Stimulated activated CD4-positive, alpha-beta T cell treated with anti-CD3 and anti-CD28 coated beads, Interleukin-12 subunit alpha, Interleukin-12 subunit beta, amount 100 ng/mL, for 24 hours (primary cell): ENCODE measurements around the gene PDE4D.

Source experiments
- DNase-seq, 2 experiments: peaks; one replicate each; pipeline ENCODE4 v3.0.0-alpha.2; 2020; ENCODE audit warnings: low read depth in 2 of 2

Gene PDE4D

DNA sequence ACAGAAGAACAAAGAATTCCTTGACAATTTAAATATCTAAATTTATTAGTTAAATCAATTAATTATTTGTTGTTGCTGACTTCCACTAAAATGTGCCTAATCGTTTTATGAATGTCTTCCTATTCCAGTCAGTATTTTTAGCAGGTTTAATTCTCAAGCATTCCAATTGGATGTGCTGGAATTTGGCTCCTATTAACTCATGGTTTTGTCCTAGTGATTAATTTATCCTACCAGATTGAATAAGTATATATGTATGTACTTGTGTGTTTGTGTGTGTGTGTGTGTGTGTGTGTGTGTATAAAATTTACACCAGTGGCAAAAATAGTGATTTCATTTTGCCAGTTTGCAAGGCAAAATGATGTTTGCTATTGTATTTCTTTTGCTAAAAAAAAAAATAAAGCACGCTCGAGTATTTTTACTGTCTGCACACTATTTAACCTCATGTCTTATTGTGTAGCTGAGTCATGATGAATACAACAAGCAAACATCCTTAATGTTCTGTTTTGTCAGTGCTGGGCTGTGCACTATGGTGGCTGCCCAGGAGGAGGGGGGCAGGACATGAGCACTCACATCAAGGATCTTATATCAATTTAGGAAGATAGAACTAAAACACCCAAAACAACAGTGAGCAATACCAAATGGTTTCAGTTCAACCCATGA lies 375.5 kb downstream of the PDE4D start:
- DNase-seq: no peak

DNA sequence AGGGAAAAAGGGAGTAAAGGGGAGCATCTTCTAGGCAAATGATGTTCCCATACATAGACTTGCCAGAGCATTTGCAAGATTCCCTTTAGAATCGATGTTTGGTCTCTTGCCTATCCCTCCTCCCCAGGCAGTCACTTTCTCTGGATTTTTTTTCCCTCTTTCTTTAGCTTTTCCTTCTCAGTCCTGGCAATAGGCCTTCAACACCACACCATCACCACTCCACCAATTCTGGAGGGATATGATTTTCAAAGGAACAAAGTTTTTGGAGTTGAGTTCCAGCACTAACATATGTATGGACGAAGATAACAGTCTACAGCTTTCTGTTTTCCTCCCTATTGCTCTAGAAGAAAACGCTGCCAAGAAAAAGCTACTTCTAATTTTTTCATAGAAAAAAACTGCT lies 377.4 kb downstream of the PDE4D start:
- DNase-seq: no peak

DNA sequence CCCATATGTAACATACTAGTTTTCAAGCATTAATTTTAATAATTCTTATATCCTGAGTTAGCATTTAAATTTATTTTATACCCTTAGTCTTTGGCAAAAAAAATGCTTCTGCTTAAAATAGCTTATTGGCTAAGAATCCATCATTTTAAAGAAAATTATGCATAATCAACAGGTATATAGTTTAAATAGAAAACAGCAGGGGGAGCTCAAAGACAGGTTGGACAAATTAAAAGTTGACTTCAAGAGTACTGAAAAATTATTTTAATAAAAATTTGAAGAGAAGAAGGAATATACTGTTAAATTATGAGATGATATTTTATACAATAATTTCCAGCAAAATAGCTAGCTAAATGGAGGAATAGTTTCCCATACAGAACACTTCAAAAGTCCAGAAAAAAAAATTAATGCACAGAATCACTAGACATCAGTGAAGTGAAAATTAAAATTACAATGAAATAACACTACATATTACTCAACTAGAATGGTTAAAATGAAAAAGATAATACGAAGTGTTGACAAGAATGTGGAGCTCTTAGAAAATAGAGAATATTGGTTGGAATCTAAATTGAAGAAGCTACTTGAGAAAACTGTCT lies 387.1 kb downstream of the PDE4D start:
- DNase-seq: no peak

DNA sequence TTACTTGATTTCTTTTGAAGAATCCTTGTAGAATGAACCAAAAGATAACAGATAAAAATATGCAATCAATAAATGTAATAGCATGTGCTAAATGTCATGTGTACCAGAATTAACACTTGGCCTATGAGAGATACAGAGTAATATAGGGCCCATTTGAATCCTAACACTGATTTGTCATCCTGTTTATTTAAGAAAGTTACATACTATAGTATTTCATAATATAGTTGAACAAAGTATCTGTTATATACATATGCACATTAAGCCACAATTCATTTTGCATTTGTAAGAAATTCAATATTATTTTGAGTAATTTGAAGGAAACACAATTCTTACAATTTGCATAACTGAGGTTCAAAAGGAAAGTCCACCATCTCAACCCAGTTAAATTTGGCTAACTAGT lies 389.5 kb downstream of the PDE4D start:
- DNase-seq: no peak

DNA sequence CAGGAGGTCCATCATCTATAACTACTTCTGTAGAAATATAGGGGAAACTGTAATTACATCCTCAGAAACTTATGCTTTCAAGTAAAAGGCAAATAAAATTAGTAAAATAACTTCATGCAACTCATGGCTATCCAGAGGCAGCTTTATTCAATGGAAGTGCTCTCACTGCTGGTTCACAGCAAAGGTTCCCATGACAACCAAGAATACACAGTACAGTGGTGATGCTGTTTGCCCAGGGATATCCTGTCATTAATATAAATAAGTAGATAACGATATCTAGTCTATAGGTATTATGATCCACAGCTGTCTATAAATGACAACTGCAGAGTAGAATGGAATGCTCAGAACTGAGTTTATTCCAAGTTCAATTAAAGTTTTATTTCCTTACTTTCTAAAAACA lies 390.3 kb downstream of the PDE4D start:
- no peak for DNase-seq

DNA sequence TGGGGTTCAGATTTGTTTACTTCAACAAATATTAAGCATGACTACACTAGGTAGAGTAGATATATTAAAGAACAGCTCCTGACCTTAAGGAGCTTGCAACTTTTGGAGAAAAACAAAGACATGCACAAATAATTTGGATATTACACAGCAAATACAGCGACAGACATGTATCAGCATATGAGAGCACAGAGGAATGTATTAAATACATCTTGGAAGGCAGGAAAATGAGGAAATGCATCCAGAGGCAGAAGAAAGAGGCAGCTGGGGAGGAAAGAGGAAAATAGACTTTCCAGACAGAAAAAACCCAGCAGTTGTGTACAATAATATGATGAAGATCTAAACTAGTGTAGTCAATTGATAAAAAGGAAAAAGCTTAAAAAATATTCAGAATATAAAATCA lies 392.2 kb downstream of the PDE4D start:
- no peak for DNase-seq

DNA sequence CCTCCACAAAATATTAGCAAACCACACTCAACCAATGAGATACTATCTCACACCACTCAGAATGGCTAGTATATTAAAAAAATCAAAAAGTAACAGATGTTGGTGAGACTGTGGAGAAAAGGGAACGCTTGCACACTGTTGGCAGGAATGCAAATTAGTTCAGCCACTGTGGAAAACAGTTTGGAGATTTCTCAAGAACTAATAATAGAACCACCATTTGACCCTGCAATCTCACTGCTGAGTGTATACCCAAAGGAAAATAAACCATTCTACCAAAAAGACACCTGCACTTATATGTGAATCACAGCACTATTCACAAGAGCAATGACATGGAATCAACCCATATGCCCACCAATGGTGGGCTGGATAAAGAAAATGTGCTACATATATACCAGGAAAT lies 393.5 kb downstream of the PDE4D start:
- no peak for DNase-seq

DNA sequence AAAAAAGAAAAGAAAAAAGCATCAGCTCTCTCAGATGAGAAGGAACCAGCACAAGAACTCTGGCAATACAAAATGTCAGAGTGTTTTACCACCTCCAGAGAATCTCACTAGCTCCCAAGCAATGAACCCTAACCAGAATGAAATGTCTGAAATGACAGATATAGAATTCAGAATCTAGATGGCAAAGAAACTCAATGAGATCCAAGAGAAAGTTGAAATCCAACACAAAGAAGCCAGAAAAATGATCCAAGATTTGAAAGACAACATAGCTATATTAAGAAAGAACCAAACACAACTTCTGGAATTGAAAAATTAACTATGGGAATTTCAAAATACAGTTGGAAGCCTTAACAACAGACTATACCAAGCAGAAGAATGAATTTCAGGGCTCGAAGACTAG lies 396.3 kb downstream of the PDE4D start:
- DNase-seq: no peak

DNA sequence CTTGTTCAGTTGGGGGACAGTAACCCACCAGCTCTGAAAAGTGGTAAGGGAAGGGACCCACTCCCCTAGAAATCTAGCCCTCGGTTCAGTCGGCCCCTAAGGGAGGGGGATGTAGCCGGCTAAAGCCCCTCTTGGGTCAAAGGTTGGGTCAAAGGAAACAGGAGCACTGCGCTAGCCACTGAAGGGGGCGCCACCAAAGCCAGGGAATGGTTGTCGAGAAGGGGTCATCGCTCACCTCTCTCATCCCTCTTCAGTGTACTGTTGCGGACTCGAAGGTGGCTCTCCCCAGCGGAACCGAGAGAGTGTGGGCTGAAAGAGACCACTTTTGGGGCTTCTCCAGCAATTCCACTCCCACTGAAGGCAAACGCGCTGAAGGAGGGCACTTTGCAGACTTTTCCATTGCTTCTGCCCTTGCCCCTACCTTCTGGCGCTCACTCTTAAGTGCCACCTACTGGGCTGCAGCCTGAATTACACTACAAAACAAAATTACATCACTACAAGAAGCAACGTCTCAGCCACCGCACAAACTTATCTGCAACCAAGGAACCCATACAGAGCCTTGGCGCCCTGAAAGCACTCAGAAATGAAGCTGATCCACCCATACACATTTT lies 396.9 kb downstream of the PDE4D start:
- DNase-seq: no peak

DNA sequence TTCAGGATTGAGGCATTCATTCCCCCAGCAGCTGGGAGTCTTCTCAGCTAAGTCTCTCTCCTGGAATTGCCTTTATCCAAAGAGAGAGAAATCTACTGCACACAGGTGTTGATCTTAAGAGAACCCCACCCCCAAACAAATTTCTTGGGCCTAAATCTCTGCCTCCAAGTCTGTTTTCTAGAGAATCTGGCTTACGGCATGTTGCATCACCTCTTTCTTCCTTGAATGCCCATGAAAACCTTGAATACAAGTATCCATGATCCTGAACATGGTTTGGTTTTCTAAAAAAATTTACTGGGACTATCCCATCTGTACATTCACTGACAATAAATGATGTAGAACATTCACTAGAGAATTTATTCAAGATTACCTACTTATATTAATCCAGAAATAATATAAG lies 401.6 kb downstream of the PDE4D start:
- no peak for DNase-seq

DNA sequence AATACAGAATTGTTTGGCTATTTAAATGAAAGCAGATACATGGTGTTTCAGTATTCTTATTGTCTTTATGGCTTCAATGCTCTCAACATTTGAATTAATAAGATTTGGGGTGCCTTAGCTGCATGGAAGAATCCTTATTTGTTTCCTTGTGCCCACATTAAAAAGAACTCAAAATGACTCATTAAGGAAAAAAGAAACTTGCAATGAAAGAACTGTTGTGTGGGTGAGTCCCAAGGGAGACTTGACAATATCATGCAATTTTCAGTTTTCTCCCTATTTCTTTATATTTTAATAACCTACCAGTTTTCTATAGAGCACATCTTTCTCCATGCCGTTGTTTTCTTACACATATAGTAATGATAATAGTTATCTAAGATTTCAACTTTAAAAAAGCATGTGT lies 404.0 kb downstream of the PDE4D start:
- no peak for DNase-seq

DNA sequence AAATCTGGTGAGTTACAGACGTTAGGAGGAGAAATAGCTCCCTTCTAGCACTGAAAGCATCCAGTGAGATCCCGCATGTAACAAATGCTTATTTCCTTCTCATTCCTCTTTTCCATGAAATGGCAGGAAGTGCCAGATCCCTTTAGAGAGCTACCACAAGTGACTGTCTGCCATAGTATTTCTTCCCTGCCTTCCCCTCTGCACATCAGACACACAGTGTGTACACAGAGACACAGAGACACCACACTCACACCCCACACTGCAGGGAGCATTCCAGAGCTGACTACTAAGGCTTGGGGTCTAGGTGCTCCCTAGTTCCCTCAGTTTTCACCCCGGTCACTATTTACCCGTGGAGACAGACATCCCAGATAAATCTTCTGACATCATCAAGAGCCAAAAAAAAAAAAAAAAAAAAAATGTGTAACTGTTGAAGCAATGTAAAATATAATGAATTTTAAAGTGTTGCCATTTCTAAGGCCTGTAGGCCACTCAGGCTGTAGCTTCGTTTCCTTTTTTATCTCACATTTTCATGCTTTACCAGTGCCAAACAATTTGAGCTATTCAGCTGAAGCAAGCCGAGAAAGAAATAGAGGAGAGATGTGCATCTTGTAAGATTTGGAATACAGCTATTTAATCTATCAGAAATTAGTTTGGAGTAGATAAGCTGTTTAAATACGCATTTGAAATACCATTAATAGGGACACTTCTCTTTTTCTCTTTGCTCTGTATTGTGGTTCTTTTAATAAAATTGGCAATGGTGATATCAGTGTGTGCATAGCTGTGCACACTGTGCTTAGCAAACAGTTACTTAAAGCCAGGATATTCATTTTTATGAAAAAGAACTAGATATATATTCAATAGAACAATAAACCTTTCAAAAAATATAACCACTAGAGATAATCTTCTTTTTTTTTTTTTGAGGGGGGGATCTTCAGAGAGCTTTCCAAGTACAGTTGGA lies 405.5 kb downstream of the PDE4D start:
- DNase-seq: no peak

DNA sequence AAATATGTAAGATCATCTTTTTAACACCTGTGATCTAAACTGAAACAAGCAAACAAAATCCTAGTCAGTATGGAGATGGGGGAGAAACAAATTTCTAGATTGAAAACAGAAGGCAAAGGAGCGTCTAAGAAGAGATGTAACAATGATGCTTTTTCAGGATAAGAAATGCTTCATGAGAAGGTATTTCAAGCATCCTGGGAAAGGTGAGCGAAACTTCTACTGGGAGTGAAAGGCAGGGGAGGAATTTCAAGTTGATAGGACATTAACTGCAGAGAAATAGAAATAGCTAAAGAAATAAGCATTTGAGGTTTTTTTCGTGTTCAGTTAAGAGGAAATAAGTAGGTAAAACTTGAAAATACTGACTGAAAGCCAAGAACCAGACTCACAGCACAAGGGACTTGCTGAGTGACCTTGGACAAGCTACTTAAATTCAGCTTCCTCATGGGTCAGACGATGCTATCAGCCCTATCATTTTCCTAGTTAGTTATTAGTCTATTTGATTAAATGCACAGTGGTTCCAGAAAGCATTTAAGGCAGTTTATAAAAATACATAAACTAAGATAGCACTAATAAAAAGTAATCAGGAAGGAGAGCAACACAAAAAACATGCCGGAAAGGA lies 406.3 kb downstream of the PDE4D start:
- DNase-seq: no peak

DNA sequence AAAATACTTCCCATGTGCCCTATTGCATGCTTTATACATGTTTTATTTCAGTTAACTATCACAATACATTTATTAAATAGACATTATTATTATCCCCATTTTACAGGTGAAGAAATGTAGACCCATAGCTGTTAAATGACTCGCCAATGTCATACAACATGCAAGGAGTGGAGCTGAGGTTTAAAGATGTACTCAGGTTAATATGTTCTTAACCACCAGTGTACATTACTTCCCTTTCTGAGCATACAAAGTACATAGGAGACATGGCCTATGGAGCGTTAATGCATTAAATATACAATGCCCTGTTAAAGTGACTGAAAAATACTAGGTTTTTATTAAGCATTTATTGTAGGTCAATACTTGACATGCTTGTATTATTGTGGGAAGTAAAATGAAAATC lies 407.0 kb downstream of the PDE4D start:
- no peak for DNase-seq

DNA sequence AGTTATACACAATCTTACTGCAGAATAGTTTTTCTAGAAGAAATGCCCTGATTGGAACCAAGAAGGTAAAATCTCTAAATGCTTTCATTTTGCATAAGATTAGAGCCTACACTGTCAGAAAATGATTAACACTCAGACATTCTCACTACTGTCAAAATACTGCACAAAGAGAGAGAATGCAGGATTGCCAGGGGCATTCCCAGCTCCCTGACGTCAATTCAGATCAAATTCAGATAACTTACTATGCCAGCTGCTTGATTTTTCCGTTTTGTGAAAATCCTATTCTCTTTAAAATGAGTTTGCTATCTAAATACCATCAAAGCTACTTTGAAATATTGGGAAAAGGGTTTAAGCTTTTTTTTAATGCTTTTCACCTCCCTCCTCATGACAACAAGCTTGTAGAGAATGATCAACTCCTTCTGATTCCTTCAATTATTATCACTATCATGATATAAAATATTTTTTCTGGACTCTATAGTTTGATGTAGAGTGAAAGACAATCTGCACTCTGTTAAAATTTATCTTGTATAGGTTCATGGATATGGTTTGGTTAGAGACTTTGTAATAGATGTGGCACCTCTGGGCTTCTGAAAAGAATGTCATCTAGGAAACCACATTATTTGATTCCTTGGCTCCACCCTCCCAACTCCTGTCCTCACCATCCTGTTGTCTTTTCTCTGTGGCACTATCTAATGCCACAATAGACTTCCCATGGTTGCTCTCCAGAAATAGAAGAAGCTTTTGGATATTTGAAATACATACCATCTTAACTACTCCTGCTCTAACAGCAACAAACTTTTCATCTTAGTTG lies 407.7 kb downstream of the PDE4D start:
- DNase-seq: no peak

DNA sequence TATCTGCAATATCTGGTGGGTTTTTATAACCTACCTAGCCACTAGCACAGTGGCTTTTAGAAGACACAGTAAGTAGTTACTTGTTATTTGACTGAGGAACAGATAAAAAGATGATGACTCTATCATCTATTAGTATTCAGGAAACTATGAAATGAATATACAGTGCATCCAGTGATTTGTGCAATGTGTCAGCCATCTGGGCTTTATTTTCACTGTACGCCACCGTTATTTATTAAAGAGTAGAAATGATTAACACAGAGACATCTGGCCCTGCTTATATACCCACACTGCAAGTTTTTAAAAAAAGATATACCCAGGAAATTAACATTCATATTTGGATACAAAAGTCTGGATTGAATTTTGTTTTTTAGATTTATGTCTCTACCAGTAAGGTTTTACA lies 408.4 kb downstream of the PDE4D start:
- DNase-seq: no peak

DNA sequence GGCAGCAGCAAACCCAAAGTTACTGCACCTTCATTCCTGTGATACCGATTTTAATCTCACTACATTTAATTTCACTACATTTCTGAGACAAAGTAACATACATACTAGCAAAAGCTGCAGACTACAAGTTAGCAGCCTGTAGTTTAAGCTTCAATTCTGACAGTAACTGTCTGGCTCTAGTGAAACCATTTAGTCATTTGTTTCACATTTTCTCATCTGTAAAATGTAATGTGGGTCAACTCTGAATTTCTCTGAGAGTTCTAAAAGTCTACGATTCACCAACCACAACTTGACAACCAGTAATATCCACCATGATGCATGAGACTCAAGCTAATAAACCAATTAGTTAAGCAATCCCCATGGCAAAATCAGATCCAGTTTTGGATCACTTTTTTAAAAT lies 408.9 kb downstream of the PDE4D start:
- DNase-seq: no peak

DNA sequence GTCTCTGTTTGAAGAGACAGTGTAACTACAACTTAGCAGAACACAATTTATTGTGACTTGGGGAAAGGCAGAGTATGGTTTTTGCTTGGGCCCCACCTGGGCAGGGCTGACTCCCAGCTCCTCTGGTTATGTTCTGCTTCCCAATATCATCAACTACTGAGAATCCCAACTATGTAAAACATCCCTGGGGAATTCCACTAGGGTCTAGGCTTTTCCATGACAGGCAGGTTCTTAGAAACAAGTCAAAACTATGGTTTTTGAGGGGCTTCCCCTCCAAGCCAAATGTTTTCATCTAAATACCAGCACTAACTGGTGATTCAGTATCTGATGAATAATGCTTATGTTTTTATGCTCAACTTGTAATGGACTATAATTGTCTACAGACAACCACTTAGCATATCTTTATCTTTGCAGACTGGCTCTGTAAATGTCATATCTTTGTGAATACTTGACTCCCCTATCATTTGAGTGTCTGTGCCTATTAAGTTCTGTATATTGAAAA lies 409.5 kb downstream of the PDE4D start:
- DNase-seq: no peak

DNA sequence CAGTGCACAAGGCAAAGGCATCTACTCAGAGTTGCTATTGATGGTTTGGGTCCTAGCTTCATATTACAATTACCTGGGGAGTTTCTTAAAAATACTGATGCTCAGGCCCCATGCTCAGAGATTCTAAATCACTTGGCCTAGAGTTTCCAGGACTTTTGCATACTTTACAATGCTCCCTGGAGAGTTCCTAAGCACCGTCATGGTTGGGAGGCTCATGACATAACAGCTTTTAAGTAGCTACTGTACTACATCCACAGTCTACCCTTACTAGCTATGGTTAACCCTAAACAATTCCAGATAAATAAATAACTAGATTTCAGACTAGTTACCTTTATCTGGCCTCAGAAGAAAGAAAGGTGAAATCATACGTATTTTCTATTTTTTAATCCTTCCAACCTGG lies 414.4 kb downstream of the PDE4D start:
- DNase-seq: no peak

DNA sequence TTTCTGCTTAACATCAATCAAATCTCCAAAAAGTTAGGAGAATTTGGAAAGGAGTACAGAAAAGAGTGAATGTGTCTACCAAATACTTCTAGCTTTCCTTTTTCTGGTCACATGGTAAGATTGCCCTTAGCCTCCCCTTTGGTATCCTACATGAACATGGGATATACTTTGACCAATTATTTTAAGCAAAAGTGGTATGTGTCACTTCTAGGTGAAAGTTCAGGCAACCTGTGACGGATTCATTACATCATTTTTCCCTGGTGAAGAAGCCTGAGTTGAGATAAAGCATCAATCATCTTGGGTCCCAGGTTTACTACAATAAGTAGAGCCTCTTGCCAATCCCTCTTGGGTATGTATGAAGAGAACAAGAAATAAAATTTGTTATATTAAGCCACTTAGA lies 419.2 kb downstream of the PDE4D start:
- no peak for DNase-seq

DNA sequence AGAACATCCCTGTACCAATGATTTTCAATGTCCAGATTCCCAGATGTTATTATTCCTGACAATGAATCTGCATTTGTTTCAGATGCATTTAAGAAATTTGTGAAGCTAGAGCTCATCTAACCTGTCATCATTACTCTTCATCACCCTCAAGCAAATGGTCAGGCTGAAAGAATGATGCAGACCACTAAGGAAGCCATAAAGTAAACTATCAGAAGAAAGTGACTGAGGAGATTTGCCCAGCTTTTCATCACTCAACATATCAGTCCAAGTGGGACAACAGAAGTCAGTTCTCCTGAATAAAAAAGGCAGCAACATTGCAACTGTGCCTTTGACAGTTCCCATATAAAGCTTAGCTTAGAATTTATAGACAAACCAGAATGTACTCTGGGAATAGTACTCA lies 419.9 kb downstream of the PDE4D start:
- DNase-seq: no peak
